Activated CD8-positive, alpha-beta memory T cell treated with anti-CD3 and anti-CD28 coated beads, Interleukin-2, amount 50 U/mL, for 48 hours (primary cell): Measurements from ENCODE around the gene STEEP1.
"Not testable (repeated sequence)": the region's sequence is repeated elsewhere in the genome, so short reads cannot be mapped to it uniquely, and the experiment has no call there.

Experiments
- DNase-seq: peaks from one replicate; pipeline ENCODE4 v3.0.0-alpha.2; 2020

Gene STEEP1

DNA sequence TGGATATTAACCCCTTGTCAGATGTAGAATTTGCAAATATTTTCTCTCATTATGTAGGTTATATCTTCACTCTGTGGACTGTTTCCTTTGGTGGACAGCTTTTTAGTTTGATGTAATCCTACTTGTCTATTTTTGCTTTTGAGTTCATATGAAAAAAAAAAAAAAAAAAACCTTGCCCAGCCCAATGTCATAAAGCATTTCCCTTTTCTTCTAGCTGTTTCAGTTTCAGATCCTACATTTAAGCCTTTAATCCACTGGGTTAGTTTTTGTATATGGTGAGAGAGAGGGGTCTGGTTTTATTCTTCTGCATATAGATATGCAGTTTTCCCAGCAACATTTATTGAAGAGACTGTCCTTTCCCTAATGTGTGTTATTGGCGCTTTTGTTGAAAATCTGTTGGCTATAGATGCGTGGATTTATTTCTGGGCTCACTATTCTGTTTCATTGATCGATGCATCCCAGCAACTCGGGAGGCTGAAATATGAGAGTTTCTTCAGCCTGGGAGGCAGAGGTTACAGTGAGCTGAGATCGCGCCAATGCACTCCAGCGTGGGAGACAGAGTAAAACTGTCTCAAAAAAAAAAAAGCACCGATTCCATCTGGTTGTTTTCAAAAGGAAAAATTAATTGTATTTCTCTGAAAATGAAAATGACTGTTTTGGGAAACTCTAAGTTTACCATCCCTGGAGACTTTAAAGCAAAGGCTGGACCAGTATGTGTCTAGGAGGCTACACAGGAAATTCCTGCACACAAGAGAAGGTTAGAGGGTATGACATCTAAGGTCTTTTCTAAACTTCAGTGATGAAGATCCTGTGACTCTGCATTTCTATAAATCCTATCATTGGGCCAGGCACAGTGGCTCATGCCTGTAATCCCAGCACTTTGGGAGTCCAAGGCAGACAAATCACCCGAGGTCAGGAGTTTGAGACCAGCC lies 35.6 kb downstream of the STEEP1 start:
- DNase-seq: no peak

GRCh38 chrX:119523664-119524184 lies 41.5 kb downstream of the STEEP1 start:
- no peak for DNase-seq

- DNase-seq: no peak
These were observed 44.0 kb downstream of the STEEP1 start for GRCh38 chrX:119521246-119521645.

DNA sequence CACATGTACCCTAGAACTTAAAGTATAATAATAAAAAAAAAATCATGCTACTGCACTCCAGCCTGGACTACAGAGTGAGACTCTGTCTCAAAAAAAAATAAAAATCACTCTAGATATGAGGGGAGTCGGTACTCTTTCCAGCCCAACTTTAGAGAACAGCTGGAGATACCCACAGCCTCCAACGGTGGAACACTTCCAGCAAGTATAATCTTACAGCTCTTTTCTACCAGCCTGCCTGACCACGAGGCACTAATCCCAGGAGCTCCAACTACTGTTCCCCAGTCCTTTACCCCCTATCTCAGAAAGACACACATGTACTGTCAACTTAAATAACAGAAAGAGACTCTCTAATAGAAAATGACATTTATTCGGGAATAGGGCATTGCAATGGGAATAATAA lies 46.8 kb downstream of the STEEP1 start:
- no peak for DNase-seq

DNA sequence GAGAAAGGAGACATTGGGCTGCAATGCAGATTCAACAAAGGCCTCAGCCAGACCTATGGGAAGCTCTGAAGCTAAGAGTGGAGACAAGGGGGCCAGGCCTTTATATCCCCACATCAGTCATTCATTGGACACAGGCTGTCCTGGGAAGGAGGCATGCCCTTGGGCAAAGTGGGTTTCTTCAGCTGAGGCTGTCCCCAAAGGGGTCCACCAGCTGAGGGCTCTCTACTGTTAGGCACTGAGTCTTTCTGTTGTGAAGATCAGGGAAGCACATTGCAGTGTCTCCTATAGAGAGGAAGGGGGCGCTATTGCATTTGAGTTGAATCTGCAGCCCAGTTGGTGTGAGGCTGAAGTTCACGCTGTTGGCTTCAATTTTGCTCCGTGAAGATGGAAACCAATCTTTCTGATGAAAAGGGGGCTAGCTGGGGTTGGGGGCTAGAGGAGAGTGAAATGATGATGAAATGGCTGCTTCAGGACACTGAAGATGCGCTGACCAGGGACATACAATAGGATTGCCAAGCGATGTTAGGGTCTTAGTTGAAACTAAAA lies 49.0 kb downstream of the STEEP1 start:
- DNase-seq: no peak

- DNase-seq: no peak
These were observed 52.9 kb downstream of the STEEP1 start for GRCh38 chrX:119512146-119512800.

GRCh38 chrX:119507206-119507605 lies 58.0 kb downstream of the STEEP1 start:
- no peak for DNase-seq

GRCh38 chrX:119505945-119506344 lies 59.3 kb downstream of the STEEP1 start:
- DNase-seq: no peak

DNA sequence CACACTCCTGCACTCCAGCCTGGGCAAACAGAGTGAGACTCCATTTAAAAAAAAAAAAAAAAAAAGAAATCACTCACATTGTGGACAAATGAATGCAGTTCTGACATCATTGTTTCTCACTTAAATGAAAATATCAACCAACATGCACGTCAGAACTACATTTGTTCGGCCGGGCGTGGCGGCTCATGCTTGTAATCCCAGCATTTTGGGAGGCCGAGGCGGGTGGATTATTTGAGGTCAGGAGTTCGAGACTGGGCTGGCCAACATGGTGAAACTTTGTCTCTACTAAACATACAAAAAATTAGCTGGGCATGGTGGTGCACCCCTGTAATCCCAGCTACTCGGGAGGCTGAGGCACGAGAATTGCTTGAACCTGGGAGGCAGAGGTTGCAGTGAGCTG lies 60.1 kb downstream of the STEEP1 start:
- DNase-seq: not testable (repeated sequence)

DNA sequence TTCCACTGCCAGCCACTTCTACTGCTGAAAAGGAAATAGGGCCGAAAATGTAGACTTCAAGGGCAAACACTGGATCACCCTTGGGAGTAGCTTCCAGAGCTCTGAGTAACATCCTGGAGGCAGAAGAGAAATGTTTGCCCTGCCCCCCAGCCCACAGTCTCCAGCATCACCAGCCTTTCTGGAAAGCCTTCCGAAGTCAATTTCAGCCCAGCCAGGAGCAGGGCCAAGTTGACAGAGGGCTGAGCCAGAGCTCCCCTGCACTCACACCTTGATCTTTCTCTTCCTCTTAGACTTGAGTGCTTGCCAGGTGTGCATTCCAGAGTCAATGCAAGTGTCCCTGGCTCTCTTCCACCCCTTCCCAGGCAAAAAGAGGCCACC lies 61.7 kb downstream of the STEEP1 start:
- DNase-seq: no peak

- no peak for DNase-seq
These were observed 62.3 kb downstream of the STEEP1 start for GRCh38 chrX:119502727-119503483.

GRCh38 chrX:119501511-119502148 lies 63.6 kb downstream of the STEEP1 start:
- DNase-seq: no peak

DNA sequence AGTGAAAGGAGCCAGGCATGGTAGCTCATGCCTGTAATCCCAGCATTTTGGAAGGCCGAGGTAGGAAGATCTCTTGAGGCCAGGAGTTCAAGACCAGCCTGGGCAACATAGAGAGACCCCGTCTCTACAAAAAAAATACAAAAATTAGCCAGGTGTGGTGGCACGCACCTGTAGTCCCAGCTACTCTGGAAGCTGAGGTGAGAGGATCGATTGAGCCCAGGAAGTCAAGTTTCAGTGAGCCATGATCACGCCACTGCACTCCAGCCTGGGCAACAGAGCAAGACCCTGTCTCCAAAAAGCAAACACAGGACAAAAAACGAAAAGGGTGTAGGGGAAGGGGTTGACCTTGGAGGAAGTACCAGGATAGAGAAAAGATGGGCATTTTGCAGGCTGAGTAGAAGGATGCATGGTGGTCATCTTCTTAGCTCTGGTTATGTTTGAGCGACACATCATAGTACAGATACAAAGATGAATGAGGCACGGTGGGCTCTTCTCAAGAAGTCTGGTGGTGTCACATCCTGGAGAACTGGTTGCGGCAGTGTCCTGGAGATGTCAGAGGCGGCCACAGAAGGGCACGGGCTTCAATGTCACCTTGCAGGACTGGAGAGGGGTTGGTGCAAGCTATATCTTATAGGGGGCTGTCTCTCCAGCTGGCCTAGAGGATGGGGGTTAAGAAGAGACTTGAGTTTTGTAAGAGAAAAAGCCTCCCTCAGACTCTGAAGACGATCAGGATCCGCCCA lies 65.0 kb downstream of the STEEP1 start:
- no peak for DNase-seq

- no peak for DNase-seq
These were observed 68.0 kb downstream of the STEEP1 start for GRCh38 chrX:119497185-119497584.

DNA sequence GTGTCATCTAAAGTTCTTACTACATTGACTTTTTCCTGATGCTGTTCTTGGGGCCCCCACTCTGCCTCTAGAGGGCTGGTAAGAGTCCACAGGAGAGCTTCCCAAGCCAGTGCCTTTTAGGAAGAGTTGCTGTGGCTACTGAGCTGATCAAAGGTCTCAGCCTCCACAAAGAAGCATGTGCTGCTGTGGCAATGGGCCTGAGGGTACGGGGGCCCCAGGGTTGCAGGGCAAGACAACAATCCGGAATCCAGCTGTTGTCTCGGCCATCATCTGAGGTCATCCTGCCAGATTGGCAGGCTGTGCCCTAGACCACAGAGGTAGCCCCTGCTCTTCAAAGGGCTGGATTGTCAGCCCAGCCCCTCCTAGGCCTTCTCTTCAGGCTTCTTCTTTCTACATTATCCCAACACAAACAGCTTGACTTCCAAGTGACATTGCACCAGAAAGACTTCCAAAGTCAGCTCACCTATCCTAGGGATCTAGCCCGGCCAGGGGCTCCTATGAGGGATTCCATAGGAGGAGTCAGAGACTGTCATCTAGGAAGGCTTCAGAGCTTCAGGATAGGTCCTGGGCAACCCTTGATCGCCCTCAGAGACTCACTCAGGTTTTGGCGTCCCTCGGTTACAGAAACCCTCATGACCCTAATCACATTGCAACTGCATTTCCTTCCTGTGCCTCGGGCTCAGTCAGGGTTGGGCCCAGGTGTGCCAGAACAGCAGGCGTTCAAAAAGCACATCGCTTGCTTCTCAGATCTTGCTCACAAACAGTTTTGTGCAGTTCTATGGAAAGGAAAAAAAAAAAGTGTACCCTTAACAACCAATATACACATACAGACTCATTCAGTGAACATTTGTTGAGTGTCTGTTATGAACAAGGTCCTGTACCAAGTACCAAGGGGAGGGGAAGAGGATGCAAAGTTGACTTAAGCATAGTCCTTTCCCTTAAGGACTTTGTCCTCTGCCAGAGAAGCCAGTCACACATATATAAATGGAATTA lies 69.2 kb downstream of the STEEP1 start:
- no peak for DNase-seq

DNA sequence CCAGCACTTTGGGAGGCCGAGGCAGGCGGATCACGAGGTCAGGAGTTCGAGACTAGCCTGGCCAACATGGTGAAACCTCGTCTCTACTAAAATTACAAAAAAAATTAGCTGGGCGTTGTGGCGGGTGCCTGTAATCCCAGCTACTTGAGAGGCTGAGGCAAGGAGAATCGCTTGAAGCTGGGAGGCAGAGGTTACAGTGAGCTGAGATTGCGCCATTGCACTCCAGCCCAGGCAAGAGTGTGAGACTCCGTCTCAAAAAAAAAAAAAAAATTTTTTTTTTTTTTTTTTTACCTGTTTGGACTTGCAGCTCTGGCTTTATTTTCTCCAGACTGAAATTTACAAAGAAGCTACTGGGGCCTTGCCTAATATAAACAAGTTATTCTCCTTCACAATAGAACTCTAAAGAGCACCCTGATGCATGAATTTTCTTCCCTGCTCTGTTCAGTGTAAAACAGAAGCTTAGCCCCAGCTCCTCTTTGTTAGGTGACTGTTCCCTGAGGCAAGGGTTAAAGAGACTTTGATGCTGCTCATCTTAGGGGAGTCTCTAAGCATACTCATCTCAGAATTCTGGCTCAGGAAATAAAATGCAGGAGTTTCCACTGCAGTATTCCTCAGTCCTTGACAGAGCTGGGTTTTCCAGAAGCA lies 71.2 kb downstream of the STEEP1 start:
- DNase-seq: not testable (repeated sequence)

- DNase-seq: no peak
These were observed 72.7 kb downstream of the STEEP1 start for GRCh38 chrX:119492463-119492862.

DNA sequence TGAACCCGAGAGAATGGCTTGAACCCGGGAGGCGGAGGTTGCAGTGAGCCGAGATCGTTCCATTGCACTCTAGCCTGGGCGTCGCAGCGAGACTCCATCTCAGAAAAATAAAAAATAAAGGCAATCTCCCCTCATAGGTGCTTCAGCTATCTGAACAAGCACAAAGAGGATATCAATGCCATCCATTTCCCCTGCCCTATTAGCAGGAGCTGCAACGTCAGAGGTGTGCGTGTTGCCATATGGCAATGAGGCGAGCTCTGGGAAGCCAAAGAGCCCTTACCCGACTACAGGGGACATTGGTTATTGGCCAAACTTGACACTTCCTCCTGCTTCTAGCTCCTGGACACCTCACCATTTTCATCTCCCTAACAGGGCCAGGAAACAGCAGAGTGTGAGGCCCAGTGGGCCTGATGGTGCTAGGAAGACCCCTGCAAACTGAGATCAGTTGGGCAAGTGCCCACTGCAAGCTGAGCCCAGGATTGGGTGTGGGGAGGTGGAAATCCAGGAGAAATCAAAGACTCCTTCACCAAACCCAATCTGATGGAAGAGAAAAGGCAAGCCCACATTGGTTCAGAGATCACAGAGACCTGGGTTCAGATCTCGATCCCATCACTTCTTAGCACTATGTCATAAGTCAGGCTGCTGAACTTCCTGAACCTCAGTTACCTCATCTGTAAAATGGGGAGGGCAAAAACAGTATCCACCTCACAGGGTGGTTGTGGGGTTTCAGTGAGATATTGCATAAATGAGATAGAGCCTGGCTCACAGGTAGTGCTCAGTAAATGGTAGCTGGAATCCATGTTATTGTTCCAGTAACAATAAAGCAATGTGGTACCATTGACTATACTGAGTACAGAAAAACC lies 75.8 kb downstream of the STEEP1 start:
- DNase-seq: no peak

- no peak for DNase-seq
These were observed 76.5 kb downstream of the STEEP1 start for GRCh38 chrX:119488749-119489148.
